Left lobe of liver (tissue), 2 donors: Measurements from ENCODE around the gene NLRX1. TPM values are rescaled to one million over a fixed set of nuclear protein-coding genes. Genes with fewer than 3 reads are reported as not detected.
"Not testable (repeated sequence)": the region's sequence is repeated elsewhere in the genome, so short reads cannot be mapped to it uniquely, and the experiment has no call there.

Experiments used
- ATAC-seq: fragments of 200-7000 bp; cut with Tn5 transposase; one replicate; pipeline ENCODE4 v1.9.1; 2020; ENCODE audit warnings: mild to moderate bottlenecking, moderate library complexity
- DNase-seq: peaks from one replicate; pipeline ENCODE4 v3.0.0-alpha.2; 2020; ENCODE audit warnings: low spot score
- total RNA-seq: library from RNA; stranded (reverse); gene quantifications from one replicate; pipeline ENCODE4 v1.2.1, GENCODE V29; 2021
- donor health status: DM: no; HTN: no; CAD: no; lungs with moderate emphysema.
- donor health status: DM: no; HTN: yes; CAD: no.

NLRX1 gene
- total RNA-seq, 1 donor from 2014 or later, result 13.1 TPM

DNA sequence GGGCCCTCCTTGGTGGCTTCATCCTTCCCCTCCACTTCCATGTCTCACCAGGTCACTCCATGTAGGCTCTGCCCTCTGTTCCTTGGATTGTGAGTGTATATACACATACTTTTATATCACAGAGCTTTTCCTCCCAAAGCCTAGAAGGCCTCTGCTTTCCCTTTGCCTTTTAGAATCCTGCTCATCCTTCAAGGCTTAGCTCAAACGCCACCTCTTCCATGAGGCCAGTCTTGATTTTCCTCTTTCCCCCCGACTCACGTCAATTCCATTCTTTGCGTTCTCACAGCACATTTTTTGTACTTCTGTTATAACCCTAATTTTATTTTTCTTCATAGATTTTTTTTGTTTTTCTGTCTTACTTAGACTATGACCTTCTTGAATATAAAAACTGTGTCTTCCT, 15.9 kb upstream of the NLRX1 start:
- ATAC-seq (no peak), DNase-seq (no peak)

DNA sequence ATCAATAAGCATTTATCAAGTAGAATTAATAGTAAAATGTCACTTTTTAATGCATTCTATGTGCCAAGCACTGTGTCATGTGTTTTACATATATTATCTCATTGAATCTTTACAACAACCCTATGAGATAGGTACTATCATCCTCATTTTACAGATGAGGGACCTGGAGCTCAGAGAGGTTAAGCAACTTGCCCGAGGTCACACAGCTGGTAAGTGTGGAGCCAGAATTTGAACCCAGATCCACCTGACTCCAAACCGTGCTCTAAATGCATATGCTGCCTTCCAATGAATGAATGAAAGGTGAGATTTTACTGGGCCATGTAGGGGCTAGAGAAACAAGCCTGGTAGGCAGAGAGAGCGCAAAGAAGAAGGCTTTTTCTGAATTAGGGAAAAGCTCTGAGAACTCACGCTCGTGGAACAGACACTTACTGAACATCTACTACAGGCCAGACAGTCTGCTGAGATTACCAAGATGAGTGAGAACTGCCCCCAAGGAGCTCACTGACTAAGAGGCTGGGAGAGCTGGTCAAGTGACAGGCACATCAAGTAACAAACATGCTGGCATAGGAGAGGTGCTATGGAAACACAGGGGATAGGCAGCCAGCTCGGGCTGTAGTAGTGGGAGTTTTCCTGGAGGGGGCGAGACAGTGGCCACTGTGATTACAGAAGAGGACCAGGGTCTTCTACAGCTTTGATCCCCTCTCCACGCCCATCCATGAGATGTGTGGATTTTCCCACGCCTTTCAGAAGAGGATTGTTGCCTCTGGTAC, 15.3 kb upstream of the NLRX1 start:
- no peak for ATAC-seq
- DNase-seq, result no peak

DNA sequence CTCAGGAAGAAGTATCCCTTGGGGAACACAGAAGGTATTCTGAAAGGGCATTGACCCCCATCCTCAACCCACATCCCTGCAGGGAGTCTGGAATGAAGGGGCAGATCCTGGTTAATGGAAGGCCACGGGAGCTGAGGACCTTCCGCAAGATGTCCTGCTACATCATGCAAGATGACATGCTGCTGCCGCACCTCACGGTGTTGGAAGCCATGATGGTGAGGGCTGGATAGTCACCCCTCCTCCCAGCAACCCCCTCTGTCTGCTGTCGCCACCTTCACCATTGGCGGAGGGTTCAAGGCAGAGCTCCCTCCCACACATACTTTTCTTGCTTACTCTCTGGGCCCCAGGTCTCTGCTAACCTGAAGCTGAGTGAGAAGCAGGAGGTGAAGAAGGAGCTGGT, 14.3 kb upstream of the NLRX1 start:
- ATAC-seq (no peak), DNase-seq (no peak)

DNA sequence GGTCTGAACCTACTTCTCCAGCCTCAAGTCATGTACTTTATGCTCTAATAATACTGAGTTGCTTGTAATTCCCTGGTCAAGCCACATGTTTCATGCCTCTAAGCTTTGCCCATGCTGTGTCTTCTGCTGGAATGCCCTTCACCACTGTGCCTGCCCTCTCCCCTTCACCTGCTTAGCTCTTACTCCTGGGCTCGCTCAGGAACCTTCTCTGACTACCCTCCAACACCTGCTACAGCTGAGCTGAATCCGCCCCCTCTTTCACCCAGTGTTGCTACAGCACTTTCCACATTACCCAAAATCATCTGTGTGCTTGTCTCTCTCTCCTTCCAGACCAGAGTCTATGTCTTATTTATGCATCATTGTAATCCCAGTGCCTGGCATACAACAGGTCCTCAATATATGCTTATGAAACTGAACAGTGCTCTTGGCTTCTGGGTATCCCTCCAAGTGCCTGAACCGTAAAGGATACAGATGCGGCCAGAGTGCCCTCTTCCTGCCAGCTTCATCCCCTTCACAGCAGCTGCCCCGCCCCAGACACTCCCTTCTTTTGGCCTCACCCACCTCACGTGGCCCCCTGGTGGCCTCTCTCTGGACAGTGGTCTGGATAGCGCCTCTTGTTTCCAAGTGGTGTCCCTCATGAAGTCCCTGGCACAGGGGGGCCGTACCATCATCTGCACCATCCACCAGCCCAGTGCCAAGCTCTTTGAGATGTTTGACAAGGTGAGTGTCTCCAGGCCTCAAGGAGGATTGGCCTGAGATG, 12.6 kb upstream of the NLRX1 start:
- DNase-seq (no peak), ATAC-seq (peak; percentile 33)

DNA sequence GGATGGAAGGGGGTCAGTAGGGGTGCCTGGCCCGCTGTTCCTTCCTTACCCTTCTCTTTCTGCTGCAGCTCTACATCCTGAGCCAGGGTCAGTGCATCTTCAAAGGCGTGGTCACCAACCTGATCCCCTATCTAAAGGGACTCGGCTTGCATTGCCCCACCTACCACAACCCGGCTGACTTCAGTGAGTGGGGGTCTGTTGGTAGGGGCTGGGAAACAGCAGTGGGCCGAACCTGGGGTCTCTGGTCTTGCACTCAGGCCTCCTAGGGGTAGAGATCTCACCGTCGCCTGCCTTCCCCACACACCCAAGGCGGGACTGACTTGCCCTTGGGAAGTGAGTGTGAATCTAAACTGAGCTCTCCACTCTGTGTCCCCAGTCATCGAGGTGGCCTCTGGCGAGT, 12.0 kb upstream of the NLRX1 start:
- no peak for DNase-seq
- no peak for ATAC-seq

DNA sequence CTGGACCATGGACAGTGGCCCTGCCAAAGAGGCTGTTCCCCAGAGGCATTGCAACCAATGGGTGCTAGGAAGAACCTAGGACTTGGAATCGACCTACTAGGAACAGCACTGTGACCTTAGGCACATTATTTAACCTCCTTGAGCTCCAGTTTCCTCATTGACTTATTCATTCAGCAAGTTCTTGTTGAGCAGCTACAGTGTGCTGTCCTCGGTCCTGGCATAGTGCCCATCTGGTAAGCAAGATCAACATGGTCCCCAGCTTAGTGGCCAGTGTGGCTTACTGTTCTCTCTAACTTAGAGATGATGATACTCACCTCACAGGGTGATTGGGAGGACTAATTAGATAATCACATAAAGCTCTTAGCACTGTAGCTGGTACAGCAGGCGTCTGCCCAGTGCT, 11.5 kb upstream of the NLRX1 start:
- ATAC-seq (peak; percentile 33), DNase-seq (no peak)

DNA sequence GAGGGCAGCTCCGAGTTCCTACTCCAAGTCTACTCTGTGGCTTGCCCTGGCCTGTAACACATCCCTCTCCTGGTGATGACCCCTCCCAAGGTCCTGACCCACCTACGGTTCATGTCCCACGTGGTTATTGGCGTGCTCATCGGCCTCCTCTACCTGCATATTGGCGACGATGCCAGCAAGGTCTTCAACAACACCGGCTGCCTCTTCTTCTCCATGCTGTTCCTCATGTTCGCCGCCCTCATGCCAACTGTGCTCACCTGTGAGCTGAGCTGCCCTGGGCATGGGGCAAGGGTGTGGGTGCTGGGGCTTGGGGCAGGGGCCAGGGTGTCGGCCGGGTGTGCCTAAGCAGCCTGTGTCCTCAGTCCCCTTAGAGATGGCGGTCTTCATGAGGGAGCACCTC, 10.1 kb upstream of the NLRX1 start:
- no peak for ATAC-seq
- DNase-seq, result no peak

DNA sequence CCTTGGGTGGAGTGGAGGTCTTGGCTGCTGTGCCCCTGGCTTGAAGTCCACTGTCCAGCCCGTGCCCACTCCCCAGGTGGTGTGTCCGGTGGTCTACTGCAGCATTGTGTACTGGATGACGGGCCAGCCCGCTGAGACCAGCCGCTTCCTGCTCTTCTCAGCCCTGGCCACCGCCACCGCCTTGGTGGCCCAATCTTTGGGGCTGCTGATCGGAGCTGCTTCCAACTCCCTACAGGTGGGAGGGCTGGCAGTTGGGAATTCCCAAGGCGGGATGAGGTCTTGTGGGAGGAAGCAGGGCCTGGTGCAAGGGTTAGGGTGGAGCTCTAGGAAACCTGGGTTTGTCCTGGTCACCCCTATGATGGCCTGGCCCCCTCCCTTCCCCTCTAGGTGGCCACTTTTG, 8.4 kb upstream of the NLRX1 start:
- no peak for ATAC-seq

DNA sequence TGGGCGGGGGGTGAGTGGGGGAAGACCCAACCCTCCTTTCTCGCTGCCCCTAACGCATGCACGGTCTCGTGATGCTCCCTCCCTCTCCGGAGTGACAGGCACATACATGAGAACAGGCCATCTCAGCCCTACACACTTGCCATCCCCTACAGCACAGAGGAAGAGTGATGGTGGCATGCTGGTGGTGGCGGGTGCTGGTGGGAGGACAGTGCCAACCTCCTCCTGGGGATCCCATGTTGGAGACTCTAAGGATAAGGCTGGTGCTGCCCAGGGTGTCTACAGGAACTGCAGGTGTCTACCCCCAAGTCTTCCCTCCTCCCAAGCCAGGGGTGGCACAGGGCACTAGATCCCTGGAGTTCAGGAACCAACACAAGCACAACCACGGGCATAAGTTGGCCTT, 6.7 kb upstream of the NLRX1 start:
- ATAC-seq (no peak), DNase-seq (no peak)

More for the DNA sequence above, 8.4 kb upstream of the NLRX1 start:
- no peak for DNase-seq

DNA sequence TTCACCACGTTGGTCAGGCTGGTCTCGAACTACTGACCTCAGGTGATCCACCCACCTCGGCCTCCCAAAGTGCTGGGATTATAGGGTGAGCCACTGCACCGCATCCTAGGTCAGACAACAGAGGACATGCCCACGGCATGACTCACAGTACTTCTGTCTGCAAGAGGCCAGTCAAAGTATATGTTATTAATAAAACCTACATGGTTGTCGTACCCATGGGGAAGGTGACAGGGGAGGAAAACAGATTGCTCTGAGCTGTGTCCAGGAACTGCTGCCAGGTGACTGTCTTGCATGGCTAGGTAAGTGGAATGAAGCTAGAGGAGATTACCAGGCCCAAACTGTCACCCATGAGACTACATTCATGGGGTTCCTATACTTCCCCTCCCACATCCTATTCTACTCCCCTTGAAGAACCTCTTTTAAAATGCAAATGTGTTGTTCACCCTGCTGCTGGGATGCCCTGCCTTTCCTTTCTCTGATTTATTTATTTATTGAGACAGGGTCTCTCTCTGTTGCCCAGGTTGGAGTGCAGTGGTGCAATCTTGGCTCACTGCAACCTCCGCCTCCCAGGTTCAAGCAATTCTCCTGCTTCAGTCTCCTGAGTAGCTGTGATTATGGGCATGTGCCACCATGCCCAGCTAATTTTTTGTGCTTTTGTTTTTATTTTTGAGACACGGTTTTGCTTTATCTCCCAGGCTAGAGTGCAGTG, 2.0 kb upstream of the NLRX1 start:
- DNase-seq (no peak), ATAC-seq (no peak)

DNA sequence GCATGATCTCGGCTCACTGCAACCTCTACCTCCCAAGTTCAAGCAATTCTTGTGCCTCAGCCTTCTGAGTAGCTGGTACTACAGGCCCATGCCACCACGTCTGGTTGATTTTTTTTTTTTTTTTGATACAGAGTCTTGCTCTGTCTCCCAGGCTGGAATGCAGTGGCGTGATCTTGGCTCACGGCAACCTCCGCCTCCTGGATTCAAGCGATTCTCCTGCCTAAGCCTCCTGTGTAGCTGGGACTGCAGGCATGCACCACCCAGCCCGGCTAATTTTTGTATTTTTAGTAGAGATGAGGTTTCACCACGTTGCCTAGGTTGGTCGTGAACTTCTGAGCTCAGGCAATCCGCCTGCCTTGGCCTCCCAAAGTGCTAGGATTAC, 1.5 kb upstream of the NLRX1 start:
- not testable (repeated sequence) for DNase-seq, ATAC-seq

DNA sequence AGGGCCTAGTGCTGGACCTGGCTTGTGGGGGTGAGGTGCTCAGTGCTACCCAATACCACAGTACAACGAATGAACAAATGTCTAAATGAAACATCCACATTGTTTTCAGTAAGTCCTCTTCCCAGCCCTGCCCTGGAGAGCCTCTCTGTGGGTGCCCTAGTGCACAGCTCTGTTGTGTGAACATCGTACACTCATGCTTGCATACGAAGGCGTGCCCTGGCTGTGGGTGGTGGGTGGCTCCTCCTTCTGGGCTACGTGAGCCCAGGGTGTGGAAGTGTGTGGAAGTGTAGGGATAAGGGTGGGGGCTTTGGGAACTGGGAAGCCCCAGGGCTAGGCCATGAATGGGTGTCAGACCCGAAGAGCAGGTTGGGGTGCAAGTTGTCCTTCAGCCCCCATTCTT, 592 bp upstream of the NLRX1 start:
- no peak for DNase-seq
- ATAC-seq, result no peak

DNA sequence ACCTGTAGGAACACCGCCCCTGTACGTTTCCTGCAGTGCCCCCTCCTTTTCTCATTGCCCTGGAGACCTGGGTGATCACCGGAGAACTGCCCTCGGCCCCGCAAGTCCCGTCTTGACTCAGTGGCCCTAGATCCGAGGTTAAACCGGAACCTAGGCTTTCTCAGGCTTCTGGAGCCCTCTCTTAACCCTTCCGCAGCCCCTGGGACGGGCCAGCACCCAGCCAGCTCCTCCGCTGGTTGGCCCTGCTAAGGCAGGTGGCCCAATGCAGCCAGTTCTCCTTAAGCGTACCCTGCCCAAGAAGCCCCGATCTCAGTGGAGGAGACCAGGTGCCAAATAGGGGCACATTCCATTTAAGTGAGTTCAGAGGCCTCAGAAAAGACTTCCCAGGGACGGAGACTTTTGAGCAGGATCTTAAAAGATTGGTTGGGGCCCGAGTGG, 776 bp downstream of the NLRX1 start:
- peak; percentile 56 for ATAC-seq
- no peak for DNase-seq

DNA sequence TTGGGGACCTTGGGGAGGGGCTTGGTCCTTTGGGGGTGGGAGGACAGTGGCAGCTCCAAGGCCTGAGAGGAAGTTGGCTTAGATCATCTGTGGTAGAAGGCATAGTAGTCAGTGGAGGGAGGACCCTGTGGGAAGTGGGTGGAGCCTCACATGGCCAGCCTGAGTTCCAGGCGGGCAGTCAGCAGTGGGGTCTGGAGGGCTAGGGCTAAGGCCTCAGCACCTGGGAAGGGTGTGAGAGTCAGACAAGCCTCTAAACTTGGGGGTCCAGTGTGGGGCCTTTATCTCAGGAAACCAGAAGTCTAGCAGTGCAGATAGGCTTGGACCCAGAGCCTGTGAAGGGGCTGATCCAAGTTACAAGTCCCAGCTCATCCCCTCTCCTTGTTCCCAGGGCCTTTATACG, 4.0 kb downstream of the NLRX1 start:
- ATAC-seq, result no peak
- DNase-seq, result no peak

DNA sequence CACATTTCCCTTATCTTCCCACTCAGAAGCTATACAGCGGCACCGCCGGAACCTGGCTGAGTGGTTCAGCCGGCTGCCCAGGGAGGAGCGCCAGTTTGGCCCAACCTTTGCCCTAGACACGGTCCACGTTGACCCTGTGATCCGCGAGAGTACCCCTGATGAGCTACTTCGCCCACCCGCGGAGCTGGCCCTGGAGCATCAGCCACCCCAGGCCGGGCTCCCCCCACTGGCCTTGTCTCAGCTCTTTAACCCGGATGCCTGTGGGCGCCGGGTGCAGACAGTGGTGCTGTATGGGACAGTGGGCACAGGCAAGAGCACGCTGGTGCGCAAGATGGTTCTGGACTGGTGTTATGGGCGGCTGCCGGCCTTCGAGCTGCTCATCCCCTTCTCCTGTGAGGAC, 4.9 kb downstream of the NLRX1 start:
- ATAC-seq (no peak), DNase-seq (no peak)

DNA sequence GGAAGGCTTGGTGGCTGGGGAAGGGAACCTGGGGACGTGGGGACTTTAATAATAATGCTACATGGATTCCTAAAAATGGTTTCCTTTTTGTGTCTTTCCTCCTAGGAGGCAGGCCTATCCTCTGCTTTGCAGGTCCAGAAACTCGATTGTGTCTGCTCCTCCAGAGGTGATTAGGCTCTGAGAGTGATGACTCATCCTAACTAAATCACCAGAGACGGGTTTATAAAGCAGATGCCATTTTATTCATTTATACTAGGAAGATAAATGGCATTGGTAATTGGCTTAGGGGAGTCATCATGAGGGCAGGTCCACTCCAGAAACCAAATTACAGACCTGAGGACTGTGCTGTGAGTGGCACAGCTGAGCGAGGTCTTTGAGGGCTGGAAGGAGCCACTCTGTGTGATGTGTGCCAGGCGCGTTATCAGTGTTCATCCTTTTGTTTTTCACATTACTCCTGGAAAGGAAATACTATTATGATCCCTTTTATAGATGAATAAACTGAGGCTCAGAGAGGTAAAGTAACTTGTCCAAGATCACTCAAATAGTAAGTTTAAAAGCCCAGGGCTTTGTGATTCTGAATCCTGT, 7.1 kb downstream of the NLRX1 start:
- ATAC-seq (no peak), DNase-seq (no peak)

DNA sequence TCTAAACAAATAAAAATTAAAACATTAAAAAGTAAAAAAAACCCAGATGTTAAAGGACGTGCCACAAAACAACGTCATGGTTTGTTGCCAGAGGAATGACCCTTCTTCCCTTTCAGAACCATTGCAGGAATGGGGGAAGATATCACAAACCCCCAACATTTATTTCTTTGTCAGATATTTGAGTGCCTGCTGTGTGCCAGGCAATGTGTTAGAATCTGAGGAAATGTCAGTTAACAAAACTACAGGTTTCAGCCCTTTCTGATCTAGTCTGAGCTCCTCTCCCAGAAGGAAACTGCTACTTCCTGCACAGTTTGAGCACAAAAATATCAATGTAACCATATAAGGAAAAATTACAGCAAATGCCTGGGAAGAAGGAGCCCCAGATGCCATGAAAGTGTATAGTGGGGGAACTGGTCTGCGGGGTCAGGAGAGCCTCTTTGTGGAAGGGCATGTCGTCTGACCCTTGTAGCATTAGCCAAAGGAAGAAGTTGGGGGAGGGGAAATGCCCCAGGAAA, 9.7 kb downstream of the NLRX1 start:
- ATAC-seq (no peak), DNase-seq (no peak)

DNA sequence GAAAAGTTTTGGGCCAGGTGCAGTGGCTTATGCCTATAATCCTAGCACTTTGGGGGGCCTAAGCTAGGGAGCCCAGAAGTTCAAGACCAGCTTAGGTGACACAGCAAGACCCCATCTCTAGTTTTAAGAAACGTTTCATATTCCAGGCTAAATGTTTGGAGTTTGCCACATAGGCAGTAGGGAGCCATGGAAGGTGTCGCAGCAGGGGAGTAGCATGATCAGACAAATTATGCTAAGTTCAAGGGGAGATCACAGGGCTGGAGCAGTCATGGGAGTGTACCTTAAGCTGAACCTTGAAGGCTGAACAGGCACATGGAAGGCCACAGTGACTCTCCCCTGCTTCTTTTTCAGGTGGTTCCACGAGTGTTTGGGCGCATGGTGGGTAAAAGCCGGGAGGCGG, 10.8 kb downstream of the NLRX1 start:
- DNase-seq (no peak), ATAC-seq (no peak)

DNA sequence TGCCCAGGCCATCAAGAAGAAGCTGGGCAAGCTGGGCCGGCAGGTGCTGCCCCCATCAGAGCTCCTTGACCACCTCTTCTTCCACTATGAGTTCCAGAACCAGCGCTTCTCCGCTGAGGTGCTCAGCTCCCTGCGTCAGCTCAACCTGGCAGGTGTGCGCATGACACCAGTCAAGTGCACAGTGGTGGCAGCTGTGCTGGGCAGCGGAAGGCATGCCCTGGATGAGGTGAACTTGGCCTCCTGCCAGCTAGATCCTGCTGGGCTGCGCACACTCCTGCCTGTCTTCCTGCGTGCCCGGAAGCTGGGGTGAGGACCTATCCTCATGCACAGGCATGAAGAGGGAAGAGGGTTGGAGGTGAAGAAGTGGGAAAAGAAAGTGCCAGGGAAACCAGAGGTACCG, 11.5 kb downstream of the NLRX1 start:
- DNase-seq, result peak; percentile 65
- ATAC-seq, result peak; percentile 75

DNA sequence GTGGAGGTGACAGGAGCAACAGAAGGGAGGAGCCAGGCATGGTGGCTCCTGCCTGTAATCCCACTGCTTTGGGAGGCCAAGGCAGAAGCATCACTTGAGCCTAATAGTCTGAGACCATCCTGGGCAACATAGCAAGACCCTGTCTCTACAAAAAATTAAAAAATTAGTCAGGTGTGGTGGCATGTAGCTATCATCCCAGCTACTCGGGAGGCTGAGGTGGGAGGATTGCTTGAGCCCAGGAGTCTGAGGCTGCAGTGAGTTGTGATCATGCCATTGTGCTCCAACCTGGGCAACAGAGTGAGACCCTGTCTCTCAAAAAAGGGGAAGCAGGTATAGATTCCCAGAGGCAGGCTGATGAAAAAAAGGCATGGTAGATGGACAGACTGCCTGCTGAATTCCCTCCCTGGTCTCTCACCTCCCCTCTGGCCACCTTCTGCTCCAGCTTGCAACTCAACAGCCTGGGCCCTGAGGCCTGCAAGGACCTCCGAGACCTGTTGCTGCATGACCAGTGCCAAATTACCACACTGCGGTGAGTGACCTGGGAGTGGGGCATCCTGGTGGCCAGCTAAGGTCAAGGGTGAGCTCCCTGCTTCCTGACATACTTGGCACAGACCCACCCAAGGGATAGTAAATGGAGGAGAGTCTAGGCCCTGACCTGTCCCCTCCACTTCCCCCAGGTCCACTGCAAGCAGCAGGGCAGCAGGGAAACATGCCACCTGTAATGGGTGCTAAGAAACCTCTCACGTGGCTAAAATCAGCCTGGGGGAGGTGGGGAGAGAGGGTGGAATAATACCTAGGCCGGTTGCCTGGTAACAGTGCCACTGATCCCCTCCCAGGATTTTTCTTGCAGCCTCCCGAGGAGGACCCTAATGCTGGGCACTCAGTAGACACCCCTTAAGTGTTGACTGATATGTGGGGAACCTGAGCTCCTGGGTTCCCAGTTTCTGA, 12.5 kb downstream of the NLRX1 start:
- ATAC-seq (peak; percentile 77), DNase-seq (peak; percentile 73)
